Effector memory CD4-positive, alpha-beta T cell (primary cell): ENCODE results near the gene IFRD1.

Experiments
- DNase-seq, 3 donors: peaks; one replicate each; pipeline ENCODE4 v3.0.0-alpha.2; 2020
- H3K27ac ChIP-seq: 2 replicates; pipeline ENCODE4 v1.7.0; 2013; ENCODE audit warnings: mild to moderate bottlenecking, low read length, moderate library complexity; ENCODE audit not compliant: insufficient read depth, poor library complexity, severe bottlenecking
- H3K27me3 ChIP-seq: replicated peaks from 2 replicates; pipeline ENCODE4 v1.7.0; 2013; ENCODE audit warnings: mild to moderate bottlenecking, low read length; ENCODE audit not compliant: insufficient read depth, control insufficient read depth, poor library complexity, severe bottlenecking
- H3K36me3 ChIP-seq: 2 replicates; pipeline ENCODE4 v1.7.0; 2013; ENCODE audit warnings: mild to moderate bottlenecking, low read length, moderate library complexity; ENCODE audit not compliant: control insufficient read depth, insufficient read depth
- H3K4me1 ChIP-seq: 2 replicates; pipeline ENCODE4 v1.7.0; 2013; ENCODE audit warnings: low read length, mild to moderate bottlenecking; ENCODE audit not compliant: control insufficient read depth, insufficient read depth, poor library complexity, severe bottlenecking
- H3K4me3 ChIP-seq: 2 replicates; pipeline ENCODE4 v1.7.0; 2013; ENCODE audit warnings: low read length, low read depth, mild to moderate bottlenecking; ENCODE audit not compliant: insufficient read depth, poor library complexity, severe bottlenecking
- H3K9me3 ChIP-seq: 2 replicates; pipeline ENCODE4 v1.7.0; 2013; ENCODE audit warnings: mild to moderate bottlenecking, low read length, moderate library complexity; ENCODE audit not compliant: control insufficient read depth

IFRD1 gene

GRCh38 chr7:112420236-112420861 lies 29.9 kb upstream of the IFRD1 start:
- H3K27ac ChIP-seq = no peak overlapping the region
- H3K27me3 ChIP-seq = no peaks in the 10 kb centered on the region

GRCh38 chr7:112421666-112422486 lies 28.4 kb upstream of the IFRD1 start:
- H3K27ac ChIP-seq = no peak overlapping the region
- no peak overlapping the region for H3K4me3 ChIP-seq
- H3K27me3 ChIP-seq = no peaks in the 10 kb centered on the region
- no peak for DNase-seq
- H3K9me3 ChIP-seq = no peaks in the 10 kb centered on the region
- no peaks in the 10 kb centered on the region for H3K36me3 ChIP-seq
- no peaks in the 10 kb centered on the region for H3K4me1 ChIP-seq

More at GRCh38 chr7:112420236-112420861, 29.9 kb upstream of the IFRD1 start:
- DNase-seq = no peak
- Histone ChIP-seq H3K4me1 (no peaks in the 10 kb centered on the region), H3K9me3 (no peaks in the 10 kb centered on the region), H3K4me3 (no peak overlapping the region), H3K36me3 (no peaks in the 10 kb centered on the region)

- Histone ChIP-seq H3K27me3 (no peaks in the 10 kb centered on the region), H3K4me1 (no peaks in the 10 kb centered on the region), H3K9me3 (no peaks in the 10 kb centered on the region), H3K36me3 (no peaks in the 10 kb centered on the region), H3K4me3 (no peak overlapping the region), H3K27ac (no peak overlapping the region)
- DNase-seq = no peak
These were observed 27.3 kb upstream of the IFRD1 start for GRCh38 chr7:112422842-112423496.

GRCh38 chr7:112423987-112424386 lies 26.3 kb upstream of the IFRD1 start:
- H3K27me3 ChIP-seq = no peaks in the 10 kb centered on the region
- no peak overlapping the region for H3K27ac ChIP-seq
- H3K4me1 ChIP-seq = no peaks in the 10 kb centered on the region
- H3K9me3 ChIP-seq = no peaks in the 10 kb centered on the region
- DNase-seq = no peak
- no peaks in the 10 kb centered on the region for H3K36me3 ChIP-seq
- no peak overlapping the region for H3K4me3 ChIP-seq

GRCh38 chr7:112427984-112428383 lies 22.3 kb upstream of the IFRD1 start:
- H3K27ac ChIP-seq = no peak overlapping the region
- no peaks in the 10 kb centered on the region for H3K36me3 ChIP-seq
- H3K27me3 ChIP-seq = no peaks in the 10 kb centered on the region
- no peak for DNase-seq
- no peaks in the 10 kb centered on the region for H3K4me1 ChIP-seq
- no peak overlapping the region for H3K4me3 ChIP-seq
- H3K9me3 ChIP-seq = no peaks in the 10 kb centered on the region

GRCh38 chr7:112428715-112429114 lies 21.5 kb upstream of the IFRD1 start:
- H3K27ac ChIP-seq = no peak overlapping the region

GRCh38 chr7:112430649-112431048 lies 19.6 kb upstream of the IFRD1 start:
- DNase-seq = no peak
- no peaks in the 10 kb centered on the region for H3K36me3 ChIP-seq
- no peaks in the 10 kb centered on the region for H3K4me1 ChIP-seq
- H3K27ac ChIP-seq = no peak overlapping the region
- H3K4me3 ChIP-seq = no peak overlapping the region
- no peaks in the 10 kb centered on the region for H3K9me3 ChIP-seq
- H3K27me3 ChIP-seq = no peaks in the 10 kb centered on the region

More at GRCh38 chr7:112428715-112429114, 21.5 kb upstream of the IFRD1 start:
- no peaks in the 10 kb centered on the region for H3K36me3 ChIP-seq
- no peak overlapping the region for H3K4me3 ChIP-seq
- H3K4me1 ChIP-seq = no peaks in the 10 kb centered on the region
- DNase-seq = no peak
- H3K9me3 ChIP-seq = no peaks in the 10 kb centered on the region
- no peaks in the 10 kb centered on the region for H3K27me3 ChIP-seq

GRCh38 chr7:112431803-112432202 lies 18.5 kb upstream of the IFRD1 start:
- H3K9me3 ChIP-seq = no peaks in the 10 kb centered on the region
- H3K27ac ChIP-seq = no peak overlapping the region
- H3K4me3 ChIP-seq = no peak overlapping the region
- no peaks in the 10 kb centered on the region for H3K4me1 ChIP-seq
- no peaks in the 10 kb centered on the region for H3K27me3 ChIP-seq
- no peak for DNase-seq
- H3K36me3 ChIP-seq = no peaks in the 10 kb centered on the region

- Histone ChIP-seq H3K36me3 (no peaks in the 10 kb centered on the region), H3K27ac (no peak overlapping the region), H3K9me3 (no peaks in the 10 kb centered on the region), H3K4me3 (no peak overlapping the region), H3K27me3 (no peaks in the 10 kb centered on the region), H3K4me1 (no peaks in the 10 kb centered on the region)
- DNase-seq = no peak
These were observed 17.0 kb upstream of the IFRD1 start for GRCh38 chr7:112433289-112433688.

- H3K4me1 ChIP-seq = no peaks in the 10 kb centered on the region
- no peak overlapping the region for H3K27ac ChIP-seq
- no peak for DNase-seq
- H3K4me3 ChIP-seq = no peak overlapping the region
- no peaks in the 10 kb centered on the region for H3K9me3 ChIP-seq
- H3K27me3 ChIP-seq = no peaks in the 10 kb centered on the region
- no peaks in the 10 kb centered on the region for H3K36me3 ChIP-seq
These were observed 13.2 kb upstream of the IFRD1 start for GRCh38 chr7:112437072-112437471.
